HepG2 (cell line): ENCODE measurements around the gene RRP9. TPM values are rescaled to one million over a fixed set of nuclear protein-coding genes. Genes with fewer than 3 reads are reported as not detected.

Experiments used
- ATAC-seq: fragments of 200-7000 bp; cut with Tn5 transposase; 3 replicates; pipeline ENCODE4 v1.9.1; 2020; ENCODE audit warnings: mild to moderate bottlenecking, moderate library complexity
- BruUV-seq: library from RNA; stranded (reverse); fragments of 400-500 nt; replicated peaks from 2 replicates; lab custom pipeline; 2021; lab: Mats Ljungman, UMichigan
- CTCF ChIA-PET: fragments of 300-600 bp; formaldehyde crosslinking; extraction: SDS; loops from one replicate; lab custom pipeline; 2021; ENCODE audit warnings: low total read pairs, inconsistent platforms, low intra/inter-chr PET ratio; lab: Yijun Ruan, JAX
- POLR2A ChIA-PET: fragments of 350-600 bp; sonication (Branson Sonifier 250); formaldehyde crosslinking; loops from one replicate; lab custom pipeline; 2020; ENCODE audit warnings: antibody characterized with exemption, inconsistent platforms; lab: Yijun Ruan, JAX
- DNase-seq: peaks from one replicate; pipeline ENCODE4 v3.0.0-alpha.2; 2015; ENCODE audit warnings: low spot score
- FAIRE-seq: peaks from 3 replicates; lab custom pipeline; 2011; peaks lifted over from hg19 to GRCh38; lab: Jason Lieb, UNC
- H2AFZ ChIP-seq: one replicate; pipeline ENCODE4 v1.6.1; 2011; ENCODE audit warnings: low read length, inconsistent platforms
- H3K27ac ChIP-seq: fragments of 300-600 bp; 3 replicates; pipeline ENCODE4 v1.8.0; 2011; ENCODE audit warnings: mixed run types, mild to moderate bottlenecking, mixed read lengths, low read length, inconsistent platforms; ENCODE audit not compliant: insufficient read depth; ENCODE audit errors: extremely low read length
- H3K27me3 ChIP-seq, 2 experiments: fragments of 200-600 bp in 1 of 2; 2 replicates in 1 of 2; 3 replicates in 1 of 2; pipeline versions ENCODE4 v1.6.0 to v1.8.0; 2011; ENCODE audit warnings: low read length in 2 of 2, mild to moderate bottlenecking in 2 of 2, moderate library complexity in 2 of 2, inconsistent platforms in 1 of 2; ENCODE audit not compliant: insufficient read depth in 2 of 2, control insufficient read depth in 1 of 2
- H3K36me3 ChIP-seq, 2 experiments: fragments of 200-600 bp in 1 of 2; replicated peaks in 1 of 2; 2 replicates in 1 of 2; 3 replicates in 1 of 2; pipeline versions ENCODE4 v1.5.1 to v1.8.0; 2011; ENCODE audit warnings: low read length in 2 of 2, inconsistent platforms in 1 of 2; ENCODE audit not compliant: insufficient read depth in 2 of 2, control insufficient read depth in 1 of 2
- H3K4me1 ChIP-seq: 2 replicates; pipeline ENCODE4 v1.5.1; 2012; ENCODE audit warnings: low read length, inconsistent platforms; ENCODE audit not compliant: insufficient read depth
- H3K4me2 ChIP-seq: 2 replicates; pipeline ENCODE4 v1.6.0; 2011; ENCODE audit warnings: low read depth, low read length, inconsistent platforms
- H3K4me3 ChIP-seq, 3 experiments: fragments of 200-600 bp in 1 of 3; sonication (generic), shearing (Covaris generic) in 1 of 3; replicated peaks in 1 of 3; 2 replicates each; pipeline ENCODE4 v1.5.1; 2011 to 2016; ENCODE audit warnings: low read length in 3 of 3, inconsistent platforms in 2 of 3, low read depth in 2 of 3, mild to moderate bottlenecking in 2 of 3, control low read depth in 1 of 3, mixed read lengths in 1 of 3; ENCODE audit not compliant: insufficient read depth in 1 of 3
- H3K79me2 ChIP-seq: one replicate; pipeline ENCODE4 v1.6.1; 2011; ENCODE audit warnings: low read length, inconsistent platforms; ENCODE audit not compliant: insufficient read depth
- H3K9ac ChIP-seq: 2 replicates; pipeline ENCODE4 v1.6.0; 2011; ENCODE audit warnings: mild to moderate bottlenecking, low read depth, low read length, inconsistent platforms; ENCODE audit not compliant: insufficient read depth
- H3K9me3 ChIP-seq: 2 replicates; pipeline ENCODE4 v1.5.1; 2012; ENCODE audit warnings: mild to moderate bottlenecking, low read length
- H4K20me1 ChIP-seq: 2 replicates; pipeline ENCODE4 v1.6.0; 2011; ENCODE audit warnings: inconsistent platforms, mild to moderate bottlenecking, low read length, moderate library complexity; ENCODE audit not compliant: insufficient read depth
- DNMT1 ChIP-seq: sonication (generic); formaldehyde crosslinking; IDR thresholded peaks from 2 replicates; pipeline ENCODE4 v1.5.1; 2020; ENCODE audit warnings: mild to moderate bottlenecking, missing genetic modification reagents
- HOXA7 ChIP-seq: sonication (generic); formaldehyde crosslinking; IDR thresholded peaks from 2 replicates; pipeline ENCODE4 v1.8.1; 2022; ENCODE audit warnings: mild to moderate bottlenecking, missing genetic modification reagents, moderate library complexity
- ZNF629 ChIP-seq: sonication (generic); formaldehyde crosslinking; conservative IDR thresholded peaks from 2 replicates; pipeline ENCODE4 v1.5.0; 2020; ENCODE audit warnings: missing genetic modification reagents
- ZNF883 ChIP-seq: sonication (generic); formaldehyde crosslinking; IDR thresholded peaks from 2 replicates; pipeline ENCODE4 v1.5.1; 2020; ENCODE audit warnings: mild to moderate bottlenecking, missing genetic modification reagents; ENCODE audit errors: not compliant biosample characterization
- ZSCAN29 ChIP-seq: sonication (generic); formaldehyde crosslinking; conservative IDR thresholded peaks from 2 replicates; pipeline ENCODE4 v1.4.0; 2020; ENCODE audit warnings: mild to moderate bottlenecking, missing genetic modification reagents
- WGBS: methylation state at CpG from one replicate; pipeline ENCODE4 v1.1.6; 2017; ENCODE audit warnings: low lambda C conversion rate; 5-methylcytosine and 5-hydroxymethylcytosine counted together
- in situ Hi-C: cut with HindIII; loops from 2 replicates; pipeline ENCODE4 v1.10.0; 2017; ENCODE audit warnings: low pct_unique_long_range_greater_than_20kb; ENCODE audit not compliant: extremely low pct_ligation_motif_present
- intact Hi-C: fragments of 100-400 bp; cut with micrococcal nuclease; formaldehyde crosslinking; loops from one replicate; pipeline ENCODE4 v1.10.0; 2022; ENCODE audit not compliant: unreplicated experiment
- polyA plus RNA-seq, 8 experiments: library from polyadenylated mRNA; depleted of rRNA in 3 of 8; stranded (reverse) in 7 of 8; unstranded in 1 of 8; fragments of >200 nt; fragmentation: Illumina TruSeq in 4 of 8; extraction: Trizol in 4 of 8; gene quantifications; 2 replicates each; pipeline versions ENCODE4 v1.2.1 to v1.2.3, GENCODE V29; 2011 to 2016; ENCODE audit warnings: low read depth in 4 of 8, missing spikeins in 1 of 8, mixed read lengths in 1 of 8; ENCODE audit not compliant: insufficient read depth in 1 of 8
- total RNA-seq, 5 experiments: library from RNA; depleted of rRNA; stranded (reverse); fragments of >200 nt; fragmentation: Illumina TruSeq; extraction: Trizol; gene quantifications; 2 replicates each; pipeline ENCODE4 v1.2.3, GENCODE V29; 2016; ENCODE audit warnings: low read depth in 1 of 5
- TF ChIP-seq, protein P1 (sequence below): sonication (generic); formaldehyde crosslinking; IDR thresholded peaks from 2 replicates; pipeline ENCODE4 v1.8.1; 2023; ENCODE audit warnings: missing genetic modification reagents, inconsistent platforms, borderline replicate concordance
- TF ChIP-seq, protein P2 (sequence below): sonication (generic); formaldehyde crosslinking; IDR thresholded peaks from 2 replicates; pipeline ENCODE4 v1.5.0; 2020; ENCODE audit warnings: missing genetic modification reagents, mild to moderate bottlenecking, borderline replicate concordance
- TF ChIP-seq, protein P3 (sequence below): sonication (generic); formaldehyde crosslinking; IDR thresholded peaks from 2 replicates; pipeline ENCODE4 v1.5.0; 2020; ENCODE audit warnings: mild to moderate bottlenecking, missing genetic modification reagents, borderline replicate concordance

Gene RRP9
- total and polyA plus RNA-seq, 2 of the 13 experiments (the other 11 are each of a cell fraction or from before 2014, with no cell fraction given): 14.8 to 44.0 TPM

DNA sequence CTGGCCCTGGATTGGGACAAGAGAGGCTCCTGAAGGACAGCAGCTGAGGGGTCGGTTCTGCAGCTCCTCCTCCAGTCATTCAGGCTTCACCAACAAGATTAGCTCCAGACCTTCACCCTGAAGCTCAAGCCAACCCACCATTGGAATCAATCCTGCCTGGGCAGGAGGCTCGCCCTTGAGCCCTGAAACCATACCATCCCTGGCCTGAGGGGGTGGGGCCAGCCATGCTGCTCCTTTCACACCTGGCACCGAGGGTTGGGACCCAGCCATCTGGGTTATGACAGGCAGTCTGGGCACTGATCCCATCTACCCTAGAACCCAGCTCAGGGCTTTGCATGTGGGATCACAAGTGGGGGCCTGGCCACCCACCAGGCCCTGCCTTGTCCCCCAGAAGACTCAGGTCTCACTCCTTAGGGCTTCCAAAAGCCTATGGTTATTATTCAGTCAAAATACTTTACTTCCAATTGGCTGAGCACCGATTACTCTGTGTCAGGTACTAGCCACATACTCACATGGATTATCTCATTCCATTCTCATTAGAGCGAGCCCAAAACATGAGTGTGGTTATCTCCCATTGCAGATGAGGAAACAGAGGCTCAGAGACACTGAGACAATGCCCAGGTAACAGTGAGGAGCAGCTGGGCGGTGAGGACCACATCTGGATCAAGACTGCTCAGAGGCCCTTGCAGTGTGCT lies 29.0 kb upstream of the RRP9 start:
- Histone ChIP-seq H2AFZ (no peak overlapping the region), H3K36me3 (peaks cover 2 to 5% of the 10 kb centered on the region in 2 experiments; a peak in 1 of 5 replicates), H3K4me2 (no peak overlapping the region), H3K27ac (no peak overlapping the region), H3K27me3 (no peaks in the 10 kb centered on the region; a peak in 1 of 5 replicates), H4K20me1 (no peaks in the 10 kb centered on the region), H3K4me1 (peaks cover 78% of the 10 kb centered on the region)
- WGBS: 88% methylated on average over 4 of the region's 6 CpGs
- in situ Hi-C loops (no loop called here), intact Hi-C loops (no loop called here)
- CTCF ChIA-PET: no interaction called here
- BruUV-seq: no TSS peak
- no peak for DNase-seq
- TF ChIP-seq ZNF629 (CRISPR knock-in tag): 0 out of 2 replicates have a peak, but pooled peaks have one; percentile 1
- no peak for TF ChIP-seq ZNF883 (CRISPR knock-in tag)
- TF ChIP-seq DNMT1: no peak
- TF ChIP-seq ZSCAN29 (CRISPR knock-in tag): no peak
- TF ChIP-seq HOXA7: no peak
- TF ChIP-seq, protein P1, sequence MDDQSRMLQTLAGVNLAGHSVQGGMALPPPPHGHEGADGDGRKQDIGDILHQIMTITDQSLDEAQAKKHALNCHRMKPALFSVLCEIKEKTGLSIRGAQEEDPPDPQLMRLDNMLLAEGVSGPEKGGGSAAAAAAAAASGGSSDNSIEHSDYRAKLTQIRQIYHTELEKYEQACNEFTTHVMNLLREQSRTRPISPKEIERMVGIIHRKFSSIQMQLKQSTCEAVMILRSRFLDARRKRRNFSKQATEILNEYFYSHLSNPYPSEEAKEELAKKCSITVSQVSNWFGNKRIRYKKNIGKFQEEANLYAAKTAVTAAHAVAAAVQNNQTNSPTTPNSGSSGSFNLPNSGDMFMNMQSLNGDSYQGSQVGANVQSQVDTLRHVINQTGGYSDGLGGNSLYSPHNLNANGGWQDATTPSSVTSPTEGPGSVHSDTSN (CRISPR knock-in tag): no peak
- TF ChIP-seq, protein P2, sequence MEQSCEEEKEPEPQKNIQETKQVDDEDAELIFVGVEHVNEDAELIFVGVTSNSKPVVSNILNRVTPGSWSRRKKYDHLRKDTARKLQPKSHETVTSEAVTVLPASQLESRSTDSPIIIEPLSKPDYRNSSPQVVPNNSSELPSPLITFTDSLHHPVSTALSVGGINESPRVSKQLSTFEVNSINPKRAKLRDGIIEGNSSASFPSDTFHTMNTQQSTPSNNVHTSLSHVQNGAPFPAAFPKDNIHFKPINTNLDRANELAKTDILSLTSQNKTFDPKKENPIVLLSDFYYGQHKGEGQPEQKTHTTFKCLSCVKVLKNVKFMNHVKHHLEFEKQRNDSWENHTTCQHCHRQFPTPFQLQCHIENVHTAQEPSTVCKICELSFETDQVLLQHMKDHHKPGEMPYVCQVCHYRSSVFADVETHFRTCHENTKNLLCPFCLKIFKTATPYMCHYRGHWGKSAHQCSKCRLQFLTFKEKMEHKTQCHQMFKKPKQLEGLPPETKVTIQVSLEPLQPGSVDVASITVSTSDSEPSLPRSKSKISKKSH: no peak
- TF ChIP-seq, protein P3, sequence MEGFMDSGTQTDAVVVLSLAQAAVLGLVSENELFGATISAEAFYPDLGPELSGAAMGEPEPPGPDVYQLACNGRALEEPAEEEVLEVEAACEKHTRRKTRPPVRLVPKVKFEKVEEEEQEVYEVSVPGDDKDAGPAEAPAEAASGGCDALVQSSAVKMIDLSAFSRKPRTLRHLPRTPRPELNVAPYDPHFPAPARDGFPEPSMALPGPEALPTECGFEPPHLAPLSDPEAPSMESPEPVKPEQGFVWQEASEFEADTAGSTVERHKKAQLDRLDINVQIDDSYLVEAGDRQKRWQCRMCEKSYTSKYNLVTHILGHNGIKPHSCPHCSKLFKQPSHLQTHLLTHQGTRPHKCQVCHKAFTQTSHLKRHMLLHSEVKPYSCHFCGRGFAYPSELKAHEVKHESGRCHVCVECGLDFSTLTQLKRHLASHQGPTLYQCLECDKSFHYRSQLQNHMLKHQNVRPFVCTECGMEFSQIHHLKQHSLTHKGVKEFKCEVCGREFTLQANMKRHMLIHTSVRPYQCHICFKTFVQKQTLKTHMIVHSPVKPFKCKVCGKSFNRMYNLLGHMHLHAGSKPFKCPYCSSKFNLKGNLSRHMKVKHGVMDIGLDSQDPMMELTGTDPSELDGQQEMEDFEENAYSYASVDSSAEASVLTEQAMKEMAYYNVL: no peak
- TF ChIP-seq, all 625 proteins: peak for 1
- H3K9ac ChIP-seq: no peak overlapping the region
- FAIRE-seq (no peak), ATAC-seq (no peak)
- no peaks in the 10 kb centered on the region for H3K9me3 ChIP-seq
- POLR2A ChIA-PET: interaction anchor here (6.2 to 6.8 kb wide), 2 partner anchors 13 to 28 kb away, joined by 59 to 80 read pairs; partner anchors contain the start of genes ACY1, PARP3 and RRP9
- H3K79me2 ChIP-seq: peaks cover 14% of the 10 kb centered on the region
- no peak overlapping the region for H3K4me3 ChIP-seq
